Calu3 (cell line): Measurements from ENCODE around the gene MAP3K1. TPM values are rescaled to one million over a fixed set of nuclear protein-coding genes. Genes with fewer than 3 reads are reported as not detected.

Experiments
- BruUV-seq: library from RNA; stranded (reverse); fragments of 400-500 nt; replicated peaks from 2 replicates; lab custom pipeline; 2021; lab: Mats Ljungman, UMichigan
- CTCF ChIA-PET: fragments of 300-600 bp; sonication (Branson Sonifier 250); formaldehyde crosslinking; loops from one replicate; lab custom pipeline; 2022; ENCODE audit warnings: antibody characterized with exemption; lab: Charles Lee
- DNase-seq: peaks from one replicate; pipeline ENCODE4 v3.0.0; 2022
- H3K27ac Mint-ChIP-seq: one replicate; pipeline ENCODE4 v1.8.0; 2022; ENCODE audit warnings: mixed read lengths; ENCODE audit not compliant: unreplicated experiment
- H3K27me3 Mint-ChIP-seq: one replicate; pipeline ENCODE4 v1.8.0; 2022; ENCODE audit warnings: mixed read lengths; ENCODE audit not compliant: unreplicated experiment
- H3K36me3 Mint-ChIP-seq: one replicate; pipeline ENCODE4 v1.8.0; 2022; ENCODE audit warnings: mild to moderate bottlenecking, moderate library complexity, mixed read lengths; ENCODE audit not compliant: insufficient read depth, unreplicated experiment
- H3K4me1 Mint-ChIP-seq: one replicate; pipeline ENCODE4 v1.8.0; 2022; ENCODE audit warnings: mild to moderate bottlenecking, low read depth, mixed read lengths; ENCODE audit not compliant: unreplicated experiment
- H3K4me3 Mint-ChIP-seq: one replicate; pipeline ENCODE4 v1.8.0; 2022; ENCODE audit warnings: mild to moderate bottlenecking, low read depth, moderate library complexity, mixed read lengths; ENCODE audit not compliant: unreplicated experiment
- H3K9me3 Mint-ChIP-seq: one replicate; pipeline ENCODE4 v1.8.0; 2022; ENCODE audit warnings: low read depth, mixed read lengths; ENCODE audit not compliant: unreplicated experiment
- intact Hi-C: fragments of 100-400 bp; cut with micrococcal nuclease; formaldehyde crosslinking; loops from one replicate; pipeline ENCODE4 v1.10.0; 2022; ENCODE audit not compliant: unreplicated experiment
- total RNA-seq: library from RNA; stranded (reverse); gene quantifications from 2 replicates; pipeline ENCODE4 v1.2.3, GENCODE V29; 2022
- TF ChIP-seq, protein P1 (sequence below): fragments of 200-600 bp; IDR thresholded peaks from one replicate; pipeline ENCODE4 v1.8.0; 2022; ENCODE audit warnings: antibody characterized with exemption; ENCODE audit not compliant: unreplicated experiment

The MAP3K1 gene
- total RNA-seq, 1 experiment from 2014 or later: 32.9 TPM

DNA sequence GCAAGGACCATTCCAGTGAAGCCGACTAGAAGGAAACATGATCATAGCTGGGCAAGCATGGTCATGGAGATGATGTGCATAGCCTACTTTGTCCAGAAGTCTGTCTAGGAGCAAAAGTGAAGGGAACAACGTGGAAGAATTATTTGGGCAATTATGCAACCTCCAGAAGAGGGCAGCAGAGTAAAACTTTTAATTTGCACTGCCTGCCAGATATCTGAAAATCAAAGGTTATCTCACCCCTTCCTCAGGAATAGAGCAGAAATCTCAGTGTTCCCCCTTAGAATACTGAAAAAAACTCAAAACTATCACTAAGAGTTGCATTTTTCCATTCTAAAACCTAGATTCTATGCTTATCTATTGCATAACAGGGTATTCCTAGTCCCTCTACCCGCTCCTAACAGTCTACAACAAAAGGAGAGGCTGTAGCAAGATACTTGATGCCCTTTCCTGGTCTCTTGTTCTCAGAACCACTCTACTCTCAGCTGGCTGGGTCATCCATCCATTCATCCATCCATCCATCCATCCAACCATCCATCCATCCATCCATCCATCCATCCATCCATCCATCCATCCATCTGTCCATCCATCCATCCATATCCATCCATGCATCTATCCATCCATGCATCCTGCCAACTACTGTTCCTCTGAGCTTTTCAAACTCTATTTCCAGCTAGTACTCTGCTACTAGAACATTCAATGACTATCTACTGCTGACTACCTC lies 85.7 kb downstream of the MAP3K1 start:
- peak; percentile 54 for DNase-seq
- no peak overlapping the region for H3K4me3 Mint-ChIP-seq
- CTCF ChIA-PET: interaction anchor here (0.8 to 2.0 kb wide), 4 partner anchors 8 to 631 kb away, joined by 3 to 12 read pairs (median 3); no protein-coding TSS in a partner anchor
- TF ChIP-seq, protein P1, sequence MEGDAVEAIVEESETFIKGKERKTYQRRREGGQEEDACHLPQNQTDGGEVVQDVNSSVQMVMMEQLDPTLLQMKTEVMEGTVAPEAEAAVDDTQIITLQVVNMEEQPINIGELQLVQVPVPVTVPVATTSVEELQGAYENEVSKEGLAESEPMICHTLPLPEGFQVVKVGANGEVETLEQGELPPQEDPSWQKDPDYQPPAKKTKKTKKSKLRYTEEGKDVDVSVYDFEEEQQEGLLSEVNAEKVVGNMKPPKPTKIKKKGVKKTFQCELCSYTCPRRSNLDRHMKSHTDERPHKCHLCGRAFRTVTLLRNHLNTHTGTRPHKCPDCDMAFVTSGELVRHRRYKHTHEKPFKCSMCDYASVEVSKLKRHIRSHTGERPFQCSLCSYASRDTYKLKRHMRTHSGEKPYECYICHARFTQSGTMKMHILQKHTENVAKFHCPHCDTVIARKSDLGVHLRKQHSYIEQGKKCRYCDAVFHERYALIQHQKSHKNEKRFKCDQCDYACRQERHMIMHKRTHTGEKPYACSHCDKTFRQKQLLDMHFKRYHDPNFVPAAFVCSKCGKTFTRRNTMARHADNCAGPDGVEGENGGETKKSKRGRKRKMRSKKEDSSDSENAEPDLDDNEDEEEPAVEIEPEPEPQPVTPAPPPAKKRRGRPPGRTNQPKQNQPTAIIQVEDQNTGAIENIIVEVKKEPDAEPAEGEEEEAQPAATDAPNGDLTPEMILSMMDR: peak; percentile 70
- H3K27me3 Mint-ChIP-seq: no peaks in the 10 kb centered on the region
- BruUV-seq: no TSS peak
- no peak overlapping the region for H3K27ac Mint-ChIP-seq
- intact Hi-C loops: loop anchor here (1.0 to 5.0 kb wide), 6 partner anchors 181 to 1561 kb away; partner anchors contain the start of gene PLK2
- H3K9me3 Mint-ChIP-seq: no peaks in the 10 kb centered on the region
- H3K36me3 Mint-ChIP-seq: no peaks in the 10 kb centered on the region
- H3K4me1 Mint-ChIP-seq: no peaks in the 10 kb centered on the region

DNA sequence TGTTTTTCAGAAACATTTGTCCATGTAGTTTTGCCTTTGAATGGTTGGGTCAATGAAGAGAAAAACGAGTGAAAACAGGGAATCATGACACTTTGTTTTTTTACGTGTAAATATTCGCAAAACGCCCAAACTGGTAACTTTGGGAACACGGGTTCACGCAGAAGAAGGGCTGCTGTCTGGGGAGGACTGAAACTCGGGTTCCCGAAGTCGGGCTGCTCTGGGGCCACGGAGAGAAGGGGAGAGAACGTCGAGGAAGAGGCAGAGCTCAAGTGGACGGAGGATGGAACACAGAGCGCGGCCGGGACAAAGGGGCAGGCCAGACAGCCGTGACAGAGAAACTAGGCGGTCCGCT lies 93.6 kb downstream of the MAP3K1 start:
- Mint-ChIP-seq H3K27me3 (no peaks in the 10 kb centered on the region), H3K36me3 (peaks cover 26% of the 10 kb centered on the region), H3K27ac (peak overlapping the region; percentile 97), H3K9me3 (no peaks in the 10 kb centered on the region), H3K4me3 (peak overlapping the region; percentile 98), H3K4me1 (peaks cover 10% of the 10 kb centered on the region)
- DNase-seq: no peak
- BruUV-seq: no TSS peak
- CTCF ChIA-PET: interaction anchor here (0.8 to 1.4 kb wide), 3 partner anchors 8 to 638 kb away, joined by 3 to 4 read pairs (median 3); no protein-coding TSS in a partner anchor
- intact Hi-C loops: no loop called here
- TF ChIP-seq, protein P1: no peak

DNA sequence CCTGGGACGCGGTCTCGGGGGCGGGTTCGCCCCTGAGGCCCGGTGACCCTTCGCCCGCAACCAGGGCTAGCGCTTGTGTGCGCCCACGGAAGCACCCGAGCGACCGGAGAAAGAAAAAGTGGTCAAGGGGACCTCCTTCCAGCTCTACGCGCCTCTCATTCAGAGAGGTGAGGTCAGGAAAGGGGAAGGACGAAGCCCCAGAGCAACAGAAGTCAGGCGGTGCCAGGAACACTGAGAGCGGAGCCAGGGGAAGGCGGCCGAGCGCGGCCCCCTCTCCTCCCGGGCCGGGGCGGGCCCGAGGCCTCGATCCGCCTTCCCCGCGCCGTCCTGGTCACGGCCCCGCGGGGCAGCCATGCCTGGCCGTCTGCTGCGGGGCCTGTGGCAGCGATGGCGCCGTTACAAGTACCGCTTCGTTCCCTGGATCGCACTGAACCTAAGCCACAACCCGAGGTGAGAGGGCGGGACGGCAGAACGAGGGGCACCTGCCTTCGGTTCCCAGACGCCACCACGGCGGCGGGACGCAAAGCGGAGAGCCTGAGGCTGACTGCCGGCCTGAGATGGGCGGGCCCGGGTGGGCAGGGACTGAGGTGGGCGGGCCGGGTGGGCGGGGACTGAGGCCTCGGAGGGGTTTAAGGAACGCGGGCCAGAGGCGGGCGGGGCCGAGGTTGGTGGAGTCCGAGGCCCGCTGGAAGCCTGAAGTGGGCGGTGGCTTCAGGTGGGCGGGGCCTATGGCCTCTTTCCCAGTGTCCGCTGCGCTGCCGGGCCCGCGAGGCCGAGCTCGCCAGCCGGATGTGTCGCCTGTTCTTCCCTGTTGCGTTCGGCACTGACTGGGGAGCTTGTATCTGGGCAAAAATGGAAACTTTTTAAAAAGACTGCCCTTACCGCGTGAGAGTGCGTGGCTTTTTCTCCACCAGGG lies 94.2 kb downstream of the MAP3K1 start, which contains the start of gene SETD9:
SETD9 (plus strand) TSS at position 303 of the 916 bp plus-strand sequence; CDS start at position 353, 50 bp downstream.
- peak; percentile 99 for DNase-seq

More for the DNA sequence above, 94.2 kb downstream of the MAP3K1 start, which contains the start of gene SETD9:
- Mint-ChIP-seq H3K9me3 (no peaks in the 10 kb centered on the region), H3K36me3 (peaks cover 26% of the 10 kb centered on the region), H3K27ac (peak within 1 kb of the TSS; percentile 97), H3K4me1 (peaks cover 10% of the 10 kb centered on the region), H3K4me3 (peak within 1 kb of the TSS; percentile 98), H3K27me3 (no peaks in the 10 kb centered on the region)
- TF ChIP-seq, protein P1: no peak
- TSS peak; percentile 80 for BruUV-seq
- CTCF ChIA-PET: interaction anchor here (0.8 to 2.0 kb wide), 6 partner anchors 9 to 639 kb away, joined by 3 to 6 read pairs (median 4); no protein-coding TSS in a partner anchor
- intact Hi-C loops: no loop called here
